ENCODE measurements around the gene TMEM108. TPM values are rescaled to one million over a fixed set of nuclear protein-coding genes. Genes with fewer than 3 reads are reported as not detected.

Gene TMEM108
- total and polyA plus RNA-seq, 2 experiments from 2014 or later = 7.4 to 15.3 TPM

DNA sequence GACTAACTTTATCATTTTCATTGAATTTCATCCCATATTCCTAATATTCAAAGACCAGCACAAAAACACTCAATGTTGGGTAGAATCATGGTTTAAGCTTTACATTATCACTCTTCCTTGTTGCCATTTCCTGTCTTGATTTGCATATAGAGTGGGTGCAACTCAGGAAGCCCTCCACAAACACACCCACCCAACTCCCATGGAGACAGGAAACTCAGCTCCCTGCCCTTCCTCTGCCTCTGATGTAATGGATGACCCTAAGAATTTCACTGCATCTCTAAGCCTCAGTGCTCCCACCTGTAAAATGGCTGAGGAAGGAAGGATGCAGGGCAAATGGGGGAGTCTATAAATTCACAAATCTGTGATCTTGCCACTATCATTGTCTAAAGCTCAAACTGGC is 263.5 kb downstream of the TMEM108 start:
- Histone ChIP-seq H3K4me3 (no peak overlapping the region), H2AFZ (no peak overlapping the region), H4K20me1 (replicated peaks; ENCODE audit: insufficient read depth) (0 out of 2 replicates have a peak, but pooled peaks cover 3% of the 10 kb centered on the region), H3K27me3 (ENCODE audit: insufficient read depth) (no peaks in the 10 kb centered on the region), H3K4me2 (no peak overlapping the region), H3K9me2 (ENCODE audit: insufficient read depth) (no peaks in the 10 kb centered on the region), H3K27ac (ENCODE audit: low read depth) (no peak overlapping the region), H3K79me2 (replicated peaks; ENCODE audit: insufficient read depth) (no peaks in the 10 kb centered on the region), H3K36me3 (ENCODE audit: insufficient read depth) (no peaks in the 10 kb centered on the region), H3K4me1 (ENCODE audit: insufficient read depth) (no peaks in the 10 kb centered on the region), H3F3A (replicated peaks; ENCODE audit: low read depth) (no peaks in the 10 kb centered on the region)
- no peak for ATAC-seq
- TF ChIP-seq JUNB (IDR thresholded peaks at IDR 0.05; ENCODE audit: unreplicated experiment) (no peak), EZH2phosphoT487 (IDR thresholded peaks at IDR 0.05; ENCODE audit: unreplicated experiment) (no peak), EZH2 (IDR thresholded peaks at IDR 0.05; ENCODE audit: low read depth, unreplicated experiment) (no peak), REST (IDR thresholded peaks at IDR 0.05; ENCODE audit: unreplicated experiment) (no peak), ZNF331 (CRISPR knock-in tag; IDR thresholded peaks at IDR 0.05; ENCODE audit: low read depth) (no peak), NANOG (IDR thresholded peaks at IDR 0.05; ENCODE audit: borderline replicate concordance) (no peak), STAT1 (IDR thresholded peaks at IDR 0.05; ENCODE audit: unreplicated experiment) (no peak), POLR2AphosphoS5 (IDR thresholded peaks at IDR 0.05; ENCODE audit: low read depth) (no peak), CREB1 (CRISPR knock-in tag; IDR thresholded peaks at IDR 0.05; ENCODE audit: low read depth) (no peak), ZNF114 (CRISPR knock-in tag; IDR thresholded peaks at IDR 0.05) (no peak)
- TF ChIP-seq, protein P1, sequence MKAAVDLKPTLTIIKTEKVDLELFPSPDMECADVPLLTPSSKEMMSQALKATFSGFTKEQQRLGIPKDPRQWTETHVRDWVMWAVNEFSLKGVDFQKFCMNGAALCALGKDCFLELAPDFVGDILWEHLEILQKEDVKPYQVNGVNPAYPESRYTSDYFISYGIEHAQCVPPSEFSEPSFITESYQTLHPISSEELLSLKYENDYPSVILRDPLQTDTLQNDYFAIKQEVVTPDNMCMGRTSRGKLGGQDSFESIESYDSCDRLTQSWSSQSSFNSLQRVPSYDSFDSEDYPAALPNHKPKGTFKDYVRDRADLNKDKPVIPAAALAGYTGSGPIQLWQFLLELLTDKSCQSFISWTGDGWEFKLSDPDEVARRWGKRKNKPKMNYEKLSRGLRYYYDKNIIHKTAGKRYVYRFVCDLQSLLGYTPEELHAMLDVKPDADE (IDR thresholded peaks at IDR 0.05) = no peak
- TF ChIP-seq, protein P2, sequence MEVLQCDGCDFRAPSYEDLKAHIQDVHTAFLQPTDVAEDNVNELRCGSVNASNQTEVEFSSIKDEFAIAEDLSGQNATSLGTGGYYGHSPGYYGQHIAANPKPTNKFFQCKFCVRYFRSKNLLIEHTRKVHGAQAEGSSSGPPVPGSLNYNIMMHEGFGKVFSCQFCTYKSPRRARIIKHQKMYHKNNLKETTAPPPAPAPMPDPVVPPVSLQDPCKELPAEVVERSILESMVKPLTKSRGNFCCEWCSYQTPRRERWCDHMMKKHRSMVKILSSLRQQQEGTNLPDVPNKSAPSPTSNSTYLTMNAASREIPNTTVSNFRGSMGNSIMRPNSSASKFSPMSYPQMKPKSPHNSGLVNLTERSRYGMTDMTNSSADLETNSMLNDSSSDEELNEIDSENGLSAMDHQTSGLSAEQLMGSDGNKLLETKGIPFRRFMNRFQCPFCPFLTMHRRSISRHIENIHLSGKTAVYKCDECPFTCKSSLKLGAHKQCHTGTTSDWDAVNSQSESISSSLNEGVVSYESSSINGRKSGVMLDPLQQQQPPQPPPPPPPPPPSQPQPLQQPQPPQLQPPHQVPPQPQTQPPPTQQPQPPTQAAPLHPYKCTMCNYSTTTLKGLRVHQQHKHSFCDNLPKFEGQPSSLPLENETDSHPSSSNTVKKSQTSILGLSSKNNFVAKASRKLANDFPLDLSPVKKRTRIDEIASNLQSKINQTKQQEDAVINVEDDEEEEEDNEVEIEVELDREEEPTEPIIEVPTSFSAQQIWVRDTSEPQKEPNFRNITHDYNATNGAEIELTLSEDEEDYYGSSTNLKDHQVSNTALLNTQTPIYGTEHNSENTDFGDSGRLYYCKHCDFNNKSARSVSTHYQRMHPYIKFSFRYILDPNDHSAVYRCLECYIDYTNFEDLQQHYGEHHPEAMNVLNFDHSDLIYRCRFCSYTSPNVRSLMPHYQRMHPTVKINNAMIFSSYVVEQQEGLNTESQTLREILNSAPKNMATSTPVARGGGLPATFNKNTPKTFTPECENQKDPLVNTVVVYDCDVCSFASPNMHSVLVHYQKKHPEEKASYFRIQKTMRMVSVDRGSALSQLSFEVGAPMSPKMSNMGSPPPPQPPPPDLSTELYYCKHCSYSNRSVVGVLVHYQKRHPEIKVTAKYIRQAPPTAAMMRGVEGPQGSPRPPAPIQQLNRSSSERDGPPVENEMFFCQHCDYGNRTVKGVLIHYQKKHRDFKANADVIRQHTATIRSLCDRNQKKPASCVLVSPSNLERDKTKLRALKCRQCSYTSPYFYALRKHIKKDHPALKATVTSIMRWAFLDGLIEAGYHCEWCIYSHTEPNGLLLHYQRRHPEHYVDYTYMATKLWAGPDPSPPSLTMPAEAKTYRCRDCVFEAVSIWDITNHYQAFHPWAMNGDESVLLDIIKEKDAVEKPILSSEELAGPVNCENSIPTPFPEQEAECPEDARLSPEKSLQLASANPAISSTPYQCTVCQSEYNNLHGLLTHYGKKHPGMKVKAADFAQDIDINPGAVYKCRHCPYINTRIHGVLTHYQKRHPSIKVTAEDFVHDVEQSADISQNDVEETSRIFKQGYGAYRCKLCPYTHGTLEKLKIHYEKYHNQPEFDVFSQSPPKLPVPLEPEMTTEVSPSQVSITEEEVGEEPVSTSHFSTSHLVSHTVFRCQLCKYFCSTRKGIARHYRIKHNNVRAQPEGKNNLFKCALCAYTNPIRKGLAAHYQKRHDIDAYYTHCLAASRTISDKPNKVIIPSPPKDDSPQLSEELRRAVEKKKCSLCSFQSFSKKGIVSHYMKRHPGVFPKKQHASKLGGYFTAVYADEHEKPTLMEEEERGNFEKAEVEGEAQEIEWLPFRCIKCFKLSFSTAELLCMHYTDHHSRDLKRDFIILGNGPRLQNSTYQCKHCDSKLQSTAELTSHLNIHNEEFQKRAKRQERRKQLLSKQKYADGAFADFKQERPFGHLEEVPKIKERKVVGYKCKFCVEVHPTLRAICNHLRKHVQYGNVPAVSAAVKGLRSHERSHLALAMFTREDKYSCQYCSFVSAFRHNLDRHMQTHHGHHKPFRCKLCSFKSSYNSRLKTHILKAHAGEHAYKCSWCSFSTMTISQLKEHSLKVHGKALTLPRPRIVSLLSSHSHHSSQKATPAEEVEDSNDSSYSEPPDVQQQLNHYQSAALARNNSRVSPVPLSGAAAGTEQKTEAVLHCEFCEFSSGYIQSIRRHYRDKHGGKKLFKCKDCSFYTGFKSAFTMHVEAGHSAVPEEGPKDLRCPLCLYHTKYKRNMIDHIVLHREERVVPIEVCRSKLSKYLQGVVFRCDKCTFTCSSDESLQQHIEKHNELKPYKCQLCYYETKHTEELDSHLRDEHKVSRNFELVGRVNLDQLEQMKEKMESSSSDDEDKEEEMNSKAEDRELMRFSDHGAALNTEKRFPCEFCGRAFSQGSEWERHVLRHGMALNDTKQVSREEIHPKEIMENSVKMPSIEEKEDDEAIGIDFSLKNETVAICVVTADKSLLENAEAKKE (CRISPR knock-in tag; IDR thresholded peaks at IDR 0.05) = no peak
- TF ChIP-seq, protein P3, sequence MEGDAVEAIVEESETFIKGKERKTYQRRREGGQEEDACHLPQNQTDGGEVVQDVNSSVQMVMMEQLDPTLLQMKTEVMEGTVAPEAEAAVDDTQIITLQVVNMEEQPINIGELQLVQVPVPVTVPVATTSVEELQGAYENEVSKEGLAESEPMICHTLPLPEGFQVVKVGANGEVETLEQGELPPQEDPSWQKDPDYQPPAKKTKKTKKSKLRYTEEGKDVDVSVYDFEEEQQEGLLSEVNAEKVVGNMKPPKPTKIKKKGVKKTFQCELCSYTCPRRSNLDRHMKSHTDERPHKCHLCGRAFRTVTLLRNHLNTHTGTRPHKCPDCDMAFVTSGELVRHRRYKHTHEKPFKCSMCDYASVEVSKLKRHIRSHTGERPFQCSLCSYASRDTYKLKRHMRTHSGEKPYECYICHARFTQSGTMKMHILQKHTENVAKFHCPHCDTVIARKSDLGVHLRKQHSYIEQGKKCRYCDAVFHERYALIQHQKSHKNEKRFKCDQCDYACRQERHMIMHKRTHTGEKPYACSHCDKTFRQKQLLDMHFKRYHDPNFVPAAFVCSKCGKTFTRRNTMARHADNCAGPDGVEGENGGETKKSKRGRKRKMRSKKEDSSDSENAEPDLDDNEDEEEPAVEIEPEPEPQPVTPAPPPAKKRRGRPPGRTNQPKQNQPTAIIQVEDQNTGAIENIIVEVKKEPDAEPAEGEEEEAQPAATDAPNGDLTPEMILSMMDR (conservative IDR thresholded peaks at IDR 0.05; ENCODE audit: low read depth in 2 of 2) = no peak
- H3K4me1 Mint-ChIP-seq = peaks cover 6% of the 10 kb centered on the region
- no peak for DNase-seq (ENCODE audit: low spot score)
- H3K9me3 Mint-ChIP-seq = peaks cover 4% of the 10 kb centered on the region; the same call in 1 of the 3 replicates
- no peaks in the 10 kb centered on the region for H3K27me3 Mint-ChIP-seq (ENCODE audit: insufficient read depth, low read depth, poor library complexity)
- H3K36me3 Mint-ChIP-seq (ENCODE audit: low read depth) = peaks cover 6% of the 10 kb centered on the region; the same call in 2 of the 3 replicates
- H3K27ac Mint-ChIP-seq = no peak overlapping the region
- no peak overlapping the region for H3K4me3 Mint-ChIP-seq
